CD4-positive, CD25-positive, alpha-beta regulatory T cell (primary cell): Measurements from ENCODE around the gene IMMP2L. TPM values are rescaled to one million over a fixed set of nuclear protein-coding genes. Genes with fewer than 3 reads are reported as not detected.

Experiments
- ATAC-seq, 2 donors: fragments of 150-1000 bp; cut with Tn5 transposase; one replicate each; pipeline ENCODE4 v1.10.0; 2021; ENCODE audit warnings: low read depth in 2 of 2, moderate number of reproducible peaks in 2 of 2, moderate library complexity in 1 of 2
- DNase-seq, 3 donors: peaks; one replicate each; pipeline versions ENCODE4 v3.0.0 to v3.0.0-alpha.2; 2012 to 2022; ENCODE audit warnings: mixed read lengths in 1 of 3
- H3K27ac ChIP-seq: one replicate; pipeline ENCODE4 v1.7.0; 2013; ENCODE audit warnings: mild to moderate bottlenecking, low read length; ENCODE audit not compliant: insufficient read depth, poor library complexity, severe bottlenecking
- H3K27me3 ChIP-seq: one replicate; pipeline ENCODE4 v1.7.0; 2013; ENCODE audit warnings: low read length; ENCODE audit not compliant: control insufficient read depth, insufficient read depth
- H3K36me3 ChIP-seq: one replicate; pipeline ENCODE4 v1.7.0; 2013; ENCODE audit warnings: mild to moderate bottlenecking, low read length, moderate library complexity; ENCODE audit not compliant: control insufficient read depth, insufficient read depth
- H3K4me1 ChIP-seq: 2 replicates; pipeline ENCODE4 v1.7.0; 2013; ENCODE audit warnings: mild to moderate bottlenecking, low read length; ENCODE audit not compliant: insufficient read depth, control insufficient read depth, poor library complexity, severe bottlenecking
- H3K4me3 ChIP-seq: one replicate; pipeline ENCODE4 v1.7.0; 2013; ENCODE audit warnings: low read depth, mild to moderate bottlenecking, low read length, moderate library complexity
- H3K9me3 ChIP-seq, 2 experiments: 1 replicate in 1 of 2; 2 replicates in 1 of 2; pipeline ENCODE4 v1.7.0; 2013; ENCODE audit warnings: low read length in 2 of 2, mild to moderate bottlenecking in 1 of 2, moderate library complexity in 1 of 2; ENCODE audit not compliant: control insufficient read depth in 2 of 2
- H3K27ac Mint-ChIP-seq, 3 donors: one replicate each; pipeline ENCODE4 v1.8.0; 2020 to 2022; ENCODE audit warnings: mild to moderate bottlenecking in 3 of 3, mixed read lengths in 3 of 3, moderate library complexity in 2 of 3
- H3K27me3 Mint-ChIP-seq: one replicate; pipeline ENCODE4 v1.8.0; 2022; ENCODE audit warnings: mild to moderate bottlenecking, mixed read lengths
- H3K36me3 Mint-ChIP-seq: one replicate; pipeline ENCODE4 v1.8.0; 2020; ENCODE audit warnings: mixed read lengths
- H3K4me1 Mint-ChIP-seq, 4 donors: one replicate each; pipeline ENCODE4 v1.8.0; 2020 to 2022; ENCODE audit warnings: mixed read lengths in 4 of 4, mild to moderate bottlenecking in 1 of 4
- H3K4me3 Mint-ChIP-seq, 4 donors: one replicate each; pipeline ENCODE4 v1.8.0; 2020 to 2022; ENCODE audit warnings: mild to moderate bottlenecking in 4 of 4, mixed read lengths in 4 of 4, moderate library complexity in 3 of 4
- H3K9me3 Mint-ChIP-seq, 7 donors: one replicate each; pipeline ENCODE4 v1.8.0; 2020 to 2022; ENCODE audit warnings: mixed read lengths in 7 of 7, mild to moderate bottlenecking in 3 of 7, moderate library complexity in 2 of 7
- polyA plus RNA-seq, 4 donors: library from polyadenylated mRNA; unstranded; fragments of 300-500 nt; fragmentation: Illumina TruSeq; gene quantifications; one replicate each; pipeline ENCODE4 v1.2.3, GENCODE V29; 2021
- total RNA-seq: library from RNA; stranded (reverse); gene quantifications from one replicate; pipeline ENCODE4 v1.2.3, GENCODE V29; 2022

The IMMP2L gene
- total and polyA plus RNA-seq, 5 donors from 2014 or later: 8.9 to 23.8 (median 17.1) TPM

- peaks cover 5% of the 10 kb centered on the region for H3K36me3 Mint-ChIP-seq
- no peak for DNase-seq
- peaks cover 0 to 2% (median 0%) of the 10 kb centered on the region in 7 donors for H3K9me3 Mint-ChIP-seq
- no peaks in the 10 kb centered on the region for H3K27me3 Mint-ChIP-seq
- Histone ChIP-seq H3K4me1 (no peaks in the 10 kb centered on the region), H3K36me3 (no peaks in the 10 kb centered on the region), H3K9me3 (no peaks in the 10 kb centered on the region), H3K27me3 (no peaks in the 10 kb centered on the region), H3K27ac (no peak overlapping the region), H3K4me3 (no peak overlapping the region)
- no peak for ATAC-seq
- H3K27ac Mint-ChIP-seq: no peak overlapping the region
- no peak overlapping the region for H3K4me3 Mint-ChIP-seq
- H3K4me1 Mint-ChIP-seq: peaks cover 0 to 5% (median 0%) of the 10 kb centered on the region in 4 donors
Observed at GRCh38 chr7:111352319-111352718, 210.0 kb downstream of the IMMP2L start.

- no peak overlapping the region for H3K27ac ChIP-seq
- Mint-ChIP-seq H3K27me3 (no peaks in the 10 kb centered on the region), H3K4me3 (no peak overlapping the region), H3K27ac (no peak overlapping the region), H3K36me3 (peaks cover 22% of the 10 kb centered on the region), H3K9me3 (peaks cover 4 to 23% (median 11%) of the 10 kb centered on the region in 7 donors), H3K4me1 (no peaks in the 10 kb centered on the region)
- peaks cover 7 to 10% of the 10 kb centered on the region in 2 experiments for H3K9me3 ChIP-seq
- H3K4me3 ChIP-seq: no peak overlapping the region
- DNase-seq (no peak), ATAC-seq (no peak)
- H3K36me3 ChIP-seq: no peaks in the 10 kb centered on the region
- no peaks in the 10 kb centered on the region for H3K4me1 ChIP-seq
- H3K27me3 ChIP-seq: no peaks in the 10 kb centered on the region
Observed at GRCh38 chr7:111346219-111346618, 216.1 kb downstream of the IMMP2L start.

- H3K4me1 Mint-ChIP-seq: no peaks in the 10 kb centered on the region
- Histone ChIP-seq H3K4me1 (no peaks in the 10 kb centered on the region), H3K27me3 (no peaks in the 10 kb centered on the region), H3K4me3 (no peak overlapping the region), H3K27ac (no peak overlapping the region), H3K36me3 (no peaks in the 10 kb centered on the region), H3K9me3 (peaks cover 7 to 10% of the 10 kb centered on the region in 2 experiments)
- peaks cover 4 to 23% (median 11%) of the 10 kb centered on the region in 7 donors for H3K9me3 Mint-ChIP-seq
- ATAC-seq (no peak), DNase-seq (no peak)
- H3K4me3 Mint-ChIP-seq: no peak overlapping the region
- H3K27me3 Mint-ChIP-seq: no peaks in the 10 kb centered on the region
- no peak overlapping the region for H3K27ac Mint-ChIP-seq
- H3K36me3 Mint-ChIP-seq: peaks cover 22% of the 10 kb centered on the region
Observed at GRCh38 chr7:111343017-111343416, 219.3 kb downstream of the IMMP2L start.

GRCh38 chr7:111339006-111339405, 223.3 kb downstream of the IMMP2L start:
- DNase-seq (no peak), ATAC-seq (no peak)
- Histone ChIP-seq H3K4me1 (no peaks in the 10 kb centered on the region), H3K27me3 (no peaks in the 10 kb centered on the region), H3K9me3 (peaks cover 7 to 9% of the 10 kb centered on the region in 2 experiments), H3K4me3 (no peak overlapping the region), H3K27ac (no peak overlapping the region), H3K36me3 (no peaks in the 10 kb centered on the region)
- Mint-ChIP-seq H3K27ac (no peak overlapping the region), H3K4me1 (peaks cover 0 to 4% (median 0%) of the 10 kb centered on the region in 4 donors), H3K4me3 (no peak overlapping the region), H3K27me3 (no peaks in the 10 kb centered on the region), H3K36me3 (peaks cover 8% of the 10 kb centered on the region), H3K9me3 (peaks cover 3 to 11% (median 6%) of the 10 kb centered on the region in 7 donors)

- Histone ChIP-seq H3K27me3 (no peaks in the 10 kb centered on the region), H3K4me3 (no peak overlapping the region), H3K4me1 (no peaks in the 10 kb centered on the region), H3K27ac (no peak overlapping the region), H3K36me3 (no peaks in the 10 kb centered on the region), H3K9me3 (no peaks in the 10 kb centered on the region)
- peaks cover 0 to 5% (median 0%) of the 10 kb centered on the region in 7 donors for H3K9me3 Mint-ChIP-seq
- DNase-seq (no peak), ATAC-seq (no peak)
- no peaks in the 10 kb centered on the region for H3K27me3 Mint-ChIP-seq
- no peak overlapping the region for H3K27ac Mint-ChIP-seq
- no peaks in the 10 kb centered on the region for H3K36me3 Mint-ChIP-seq
- H3K4me3 Mint-ChIP-seq: no peak overlapping the region
- H3K4me1 Mint-ChIP-seq: peaks cover 0 to 13% (median 3%) of the 10 kb centered on the region in 4 donors
Observed at GRCh38 chr7:111333010-111333409, 229.3 kb downstream of the IMMP2L start.

- ATAC-seq: no peak
- H3K9me3 Mint-ChIP-seq: peaks cover 0 to 5% (median 0%) of the 10 kb centered on the region in 7 donors
- no peaks in the 10 kb centered on the region for H3K9me3 ChIP-seq
- no peaks in the 10 kb centered on the region for H3K27me3 Mint-ChIP-seq
- H3K4me1 ChIP-seq: no peaks in the 10 kb centered on the region
- no peaks in the 10 kb centered on the region for H3K36me3 Mint-ChIP-seq
- no peak overlapping the region for H3K4me3 ChIP-seq
- no peaks in the 10 kb centered on the region for H3K27me3 ChIP-seq
- peaks cover 0 to 9% (median 3%) of the 10 kb centered on the region in 4 donors for H3K4me1 Mint-ChIP-seq
- H3K27ac ChIP-seq: no peak overlapping the region
- no peak for DNase-seq
- H3K36me3 ChIP-seq: no peaks in the 10 kb centered on the region
- H3K4me3 Mint-ChIP-seq: no peak overlapping the region
- H3K27ac Mint-ChIP-seq: peak overlapping the region in 1 of 3 donors; percentile 48
Observed at GRCh38 chr7:111330235-111330523, 232.1 kb downstream of the IMMP2L start.

GRCh38 chr7:111329367-111330234, 232.7 kb downstream of the IMMP2L start:
- Histone ChIP-seq H3K27me3 (no peaks in the 10 kb centered on the region), H3K36me3 (no peaks in the 10 kb centered on the region), H3K4me1 (no peaks in the 10 kb centered on the region), H3K9me3 (no peaks in the 10 kb centered on the region), H3K27ac (no peak overlapping the region), H3K4me3 (no peak overlapping the region)
- ATAC-seq: no peak
- peaks cover 0 to 5% (median 0%) of the 10 kb centered on the region in 7 donors for H3K9me3 Mint-ChIP-seq
- H3K27ac Mint-ChIP-seq: no peak overlapping the region
- H3K36me3 Mint-ChIP-seq: no peaks in the 10 kb centered on the region
- no peaks in the 10 kb centered on the region for H3K27me3 Mint-ChIP-seq
- no peak overlapping the region for H3K4me3 Mint-ChIP-seq
- DNase-seq: no peak
- H3K4me1 Mint-ChIP-seq: peaks cover 0 to 9% (median 3%) of the 10 kb centered on the region in 4 donors

GRCh38 chr7:111328487-111328886, 233.8 kb downstream of the IMMP2L start:
- Mint-ChIP-seq H3K4me3 (no peak overlapping the region), H3K4me1 (peaks cover 0 to 9% (median 3%) of the 10 kb centered on the region in 4 donors), H3K9me3 (peaks cover 0 to 3% (median 0%) of the 10 kb centered on the region in 7 donors)

More at GRCh38 chr7:111328487-111328886, 233.8 kb downstream of the IMMP2L start:
- Histone ChIP-seq H3K9me3 (no peaks in the 10 kb centered on the region), H3K36me3 (no peaks in the 10 kb centered on the region), H3K4me3 (no peak overlapping the region), H3K4me1 (no peaks in the 10 kb centered on the region), H3K27me3 (no peaks in the 10 kb centered on the region), H3K27ac (no peak overlapping the region)
- peaks cover 6% of the 10 kb centered on the region for H3K36me3 Mint-ChIP-seq
- H3K27me3 Mint-ChIP-seq: no peaks in the 10 kb centered on the region
- H3K27ac Mint-ChIP-seq: no peak overlapping the region
- DNase-seq (no peak), ATAC-seq (no peak)
